CD4-positive, alpha-beta T cell treated with Interferon alpha-2 for 1 hour (primary cell): ENCODE results near the gene SLC6A18.
"Not testable (repeated sequence)": the region's sequence is repeated elsewhere in the genome, so short reads cannot be mapped to it uniquely, and the experiment has no call there.

Experiments
- DNase-seq, 2 donors: peaks; one replicate each; pipeline ENCODE4 v3.0.0-alpha.2; 2020 to 2022

Gene SLC6A18

GRCh38 chr5:1216918-1217295 is 8.3 kb upstream of the SLC6A18 start:
- no peak for DNase-seq

GRCh38 chr5:1217596-1218206 is 7.5 kb upstream of the SLC6A18 start:
- DNase-seq: no peak

- no peak for DNase-seq
Observed at GRCh38 chr5:1218351-1219080, 6.7 kb upstream of the SLC6A18 start.

DNA sequence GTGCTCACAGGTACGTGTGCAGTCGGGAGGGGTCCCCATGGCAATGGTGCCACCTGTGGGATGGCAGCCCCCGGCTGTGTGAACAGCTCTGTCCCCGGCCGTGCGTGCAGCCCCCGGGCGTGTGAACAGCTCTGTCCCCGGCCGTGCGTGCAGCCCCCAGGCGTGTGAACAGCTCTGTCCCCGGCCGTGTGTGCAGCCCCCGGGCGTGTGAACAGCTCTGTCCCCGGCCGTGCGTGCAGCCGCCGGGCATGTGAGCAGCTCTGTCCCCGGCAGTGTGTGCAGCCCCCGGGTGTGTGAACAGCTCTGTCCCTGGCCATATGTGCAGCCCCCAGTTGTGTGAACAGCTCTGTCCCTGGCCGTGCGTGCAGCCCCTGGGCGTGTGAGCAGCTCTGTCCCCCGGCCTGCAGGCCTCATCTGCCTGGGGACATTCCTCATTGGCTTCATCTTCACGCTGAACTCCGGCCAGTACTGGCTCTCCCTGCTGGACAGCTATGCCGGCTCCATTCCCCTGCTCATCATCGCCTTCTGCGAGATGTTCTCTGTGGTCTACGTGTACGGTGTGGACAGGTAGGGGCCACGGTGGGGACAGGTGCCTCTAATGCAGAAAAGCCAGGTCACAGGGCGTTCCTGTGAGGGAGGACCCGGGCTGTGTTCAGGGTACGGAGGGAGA is 5.9 kb upstream of the SLC6A18 start:
- no peak for DNase-seq

GRCh38 chr5:1219768-1220100 is 5.4 kb upstream of the SLC6A18 start:
- no peak for DNase-seq

DNA sequence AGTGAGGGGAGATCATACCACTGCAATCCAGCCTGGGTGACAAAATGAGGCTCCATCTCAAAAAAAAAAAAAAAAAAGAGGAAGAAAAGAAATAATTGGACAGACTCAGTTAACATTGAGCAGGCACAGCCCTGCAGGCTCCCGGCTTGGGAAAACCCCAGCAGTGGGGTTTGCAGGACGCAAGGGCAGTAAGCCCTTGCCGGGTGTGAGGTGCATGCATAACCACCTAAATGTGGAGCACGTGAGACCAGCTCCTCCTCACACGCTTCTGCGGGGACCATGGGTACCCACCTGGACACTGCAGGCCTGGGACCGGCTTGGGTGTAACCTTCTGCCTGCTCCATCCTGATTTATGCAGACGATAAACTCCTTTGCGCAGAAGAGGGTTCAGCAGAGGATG is 4.8 kb upstream of the SLC6A18 start:
- DNase-seq: no peak

- no peak for DNase-seq
Observed at GRCh38 chr5:1220831-1221230, 4.3 kb upstream of the SLC6A18 start.

DNA sequence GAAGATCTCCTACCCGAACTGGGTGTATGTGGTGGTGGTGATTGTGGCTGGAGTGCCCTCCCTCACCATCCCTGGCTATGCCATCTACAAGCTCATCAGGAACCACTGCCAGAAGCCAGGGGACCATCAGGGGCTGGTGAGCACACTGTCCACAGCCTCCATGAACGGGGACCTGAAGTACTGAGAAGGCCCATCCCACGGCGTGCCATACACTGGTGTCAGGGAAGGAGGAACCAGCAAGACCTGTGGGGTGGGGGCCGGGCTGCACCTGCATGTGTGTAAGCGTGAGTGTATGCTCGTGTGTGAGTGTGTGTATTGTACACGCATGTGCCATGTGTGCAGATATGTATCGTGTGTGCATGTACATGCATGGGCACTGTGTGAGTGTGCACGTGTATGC is 3.5 kb upstream of the SLC6A18 start:
- DNase-seq: no peak

DNA sequence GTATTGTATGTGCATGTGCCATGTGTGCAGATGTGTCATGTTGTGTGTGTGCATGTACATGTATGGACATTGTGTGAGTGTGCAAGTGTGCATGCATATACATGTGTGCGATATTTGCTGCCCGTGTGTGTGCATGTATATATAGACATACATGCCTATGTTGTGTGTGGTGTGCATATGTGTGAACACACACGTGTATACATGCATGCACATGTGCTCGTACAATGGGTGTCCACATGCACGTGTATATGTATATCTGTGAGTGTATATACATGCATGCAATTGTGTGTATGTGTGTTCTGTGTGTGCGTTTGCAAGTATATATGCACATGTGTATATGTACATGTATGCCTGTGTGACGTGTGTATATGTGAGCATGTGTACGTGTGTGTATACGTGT is 3.0 kb upstream of the SLC6A18 start:
- DNase-seq: no peak

- DNase-seq: no peak
Observed at GRCh38 chr5:1222621-1223277, 2.4 kb upstream of the SLC6A18 start.

DNA sequence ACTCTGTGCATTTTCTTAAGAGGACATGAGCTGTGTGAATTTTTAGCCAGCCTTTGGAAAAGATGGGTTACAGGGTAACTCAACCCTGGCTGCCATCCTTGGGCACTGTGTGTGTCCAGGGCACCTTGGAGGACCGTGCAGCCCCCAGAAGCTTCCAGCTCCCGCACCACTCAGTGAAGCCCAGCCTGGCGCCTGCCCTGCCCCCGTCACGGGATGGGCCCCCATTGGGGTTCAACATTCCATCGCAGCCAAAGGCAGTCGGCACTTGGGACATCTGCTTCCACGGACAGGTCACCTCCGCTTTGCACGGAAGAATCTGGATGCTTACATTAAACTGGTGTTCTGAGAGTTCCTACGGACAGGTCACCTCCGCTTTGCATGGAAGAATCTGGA is 1.9 kb upstream of the SLC6A18 start:
- DNase-seq: no peak

GRCh38 chr5:1224631-1225030 is 550 bp upstream of the SLC6A18 start:
- DNase-seq: no peak

DNA sequence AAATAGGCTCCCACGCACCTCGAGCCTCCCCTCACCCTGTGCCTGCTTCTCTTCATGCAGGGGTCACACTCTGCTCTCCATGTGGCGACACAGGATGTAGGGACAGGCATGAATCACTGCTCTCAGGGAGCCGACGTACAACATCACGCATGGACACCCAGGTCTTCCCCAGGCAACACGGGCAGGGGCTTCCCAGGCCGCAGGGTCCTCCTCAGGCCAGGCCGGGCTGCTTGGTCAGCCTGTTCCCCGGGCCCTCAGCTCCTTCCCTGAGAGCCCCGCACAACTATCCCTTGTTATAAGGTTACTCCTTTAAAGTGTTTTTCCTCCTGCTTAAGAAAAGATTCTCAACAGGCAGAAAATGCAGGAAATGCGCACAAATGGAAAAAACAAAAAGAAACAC is 1.1 kb downstream of the SLC6A18 start:
- no peak for DNase-seq

GRCh38 chr5:1226839-1227581 is 1.8 kb downstream of the SLC6A18 start:
- DNase-seq: no peak

DNA sequence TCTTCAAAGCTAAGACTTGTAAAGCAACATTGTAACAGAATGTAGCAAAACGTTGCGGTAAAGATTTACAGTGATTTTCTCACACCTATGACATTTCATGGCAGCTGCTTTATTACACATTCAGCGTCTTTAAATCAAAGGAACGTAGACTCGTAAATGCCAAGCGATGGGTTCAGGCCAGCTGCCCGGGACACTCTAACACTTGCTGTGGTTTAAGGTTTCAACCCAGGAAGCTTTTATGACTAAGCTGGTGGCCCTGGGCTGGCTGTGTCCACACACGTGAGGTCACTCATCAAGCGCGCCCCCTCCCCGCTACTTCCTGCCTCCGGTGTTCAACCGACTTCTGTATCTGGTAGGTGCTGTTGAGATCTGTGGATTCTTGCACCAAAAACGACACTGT is 2.5 kb downstream of the SLC6A18 start:
- DNase-seq: no peak

DNA sequence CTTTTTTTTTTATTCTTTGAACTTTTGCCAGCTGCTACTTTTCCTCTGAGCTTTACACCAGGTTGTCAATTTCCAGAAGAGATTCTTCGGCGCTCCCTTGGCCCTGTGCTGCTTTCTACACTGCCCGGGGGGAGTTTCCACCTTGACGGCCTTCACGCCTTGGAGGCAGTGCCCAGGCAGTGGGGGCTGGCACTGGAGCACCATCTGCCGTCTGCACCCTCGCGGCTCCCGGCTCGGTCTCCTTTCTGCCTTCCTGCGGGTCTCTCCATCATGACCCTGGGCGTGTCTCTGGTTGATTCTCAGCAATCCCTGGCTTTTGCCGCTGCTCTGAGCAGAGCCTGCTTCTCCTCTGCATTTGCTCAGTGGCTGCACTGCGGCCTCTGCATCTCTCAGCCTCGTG is 2.9 kb downstream of the SLC6A18 start:
- DNase-seq: no peak

- not testable (repeated sequence) for DNase-seq
Observed at GRCh38 chr5:1229023-1229422, 3.8 kb downstream of the SLC6A18 start.

- DNase-seq: no peak
Observed at GRCh38 chr5:1229822-1230221, 4.6 kb downstream of the SLC6A18 start.

DNA sequence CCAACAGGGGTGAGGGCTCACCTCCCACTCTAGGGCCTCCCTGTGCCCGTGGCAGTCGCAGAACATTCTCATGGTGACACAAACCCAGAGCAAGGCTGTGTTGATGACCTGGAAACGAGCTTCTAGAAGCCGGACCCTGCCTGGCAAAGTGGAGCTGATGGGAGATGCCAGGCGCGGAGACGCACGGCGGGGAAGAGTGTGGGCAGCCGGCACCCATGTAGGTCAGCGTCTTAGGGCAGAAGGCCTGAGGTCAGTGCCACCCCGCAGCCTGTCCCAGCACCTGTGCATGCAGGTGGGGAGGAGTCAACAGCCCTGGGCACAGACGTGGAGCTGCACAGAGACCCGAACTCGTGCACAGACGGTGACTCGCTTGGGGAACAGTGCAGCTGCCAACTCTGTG is 5.4 kb downstream of the SLC6A18 start:
- DNase-seq: no peak

- DNase-seq: no peak
Observed at GRCh38 chr5:1231354-1231905, 6.2 kb downstream of the SLC6A18 start.

DNA sequence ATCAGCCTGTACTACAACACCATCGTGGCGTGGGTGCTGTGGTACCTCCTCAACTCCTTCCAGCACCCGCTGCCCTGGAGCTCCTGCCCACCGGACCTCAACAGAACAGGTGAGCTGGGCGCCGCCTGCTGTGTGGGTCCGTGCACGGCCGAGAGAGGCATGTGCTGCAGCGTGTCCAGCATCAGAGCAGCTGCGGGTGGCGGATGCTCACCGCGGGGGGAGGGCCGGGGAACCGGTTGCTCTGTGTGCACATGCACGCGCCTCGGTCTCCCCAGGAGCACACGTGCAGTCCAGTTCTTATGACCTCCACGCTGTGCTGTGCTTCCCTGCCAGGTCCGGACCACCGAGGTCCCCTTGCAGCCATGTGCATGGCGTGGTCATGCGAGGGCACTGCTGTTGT is 7.6 kb downstream of the SLC6A18 start:
- no peak for DNase-seq

- no peak for DNase-seq
Observed at GRCh38 chr5:1235379-1235778, 10.2 kb downstream of the SLC6A18 start.

DNA sequence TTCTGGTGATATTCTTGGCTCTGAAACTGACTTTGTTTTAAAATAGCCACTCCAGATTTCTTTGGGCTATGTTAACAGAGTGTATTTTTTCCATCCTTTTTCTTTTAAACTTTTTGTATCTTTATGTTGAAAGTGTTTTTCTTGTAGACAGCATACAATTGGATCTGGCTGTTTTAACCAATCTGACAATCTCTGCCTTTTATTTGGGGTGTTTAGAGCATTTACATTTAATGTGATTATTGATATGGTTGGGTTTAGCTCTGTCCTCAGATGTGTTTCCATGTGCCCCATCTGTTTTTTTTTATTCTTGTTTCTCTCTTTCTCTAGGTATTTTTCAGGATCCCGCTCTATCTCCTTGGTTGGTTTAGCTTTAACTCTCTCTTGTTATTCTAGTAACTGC is 10.7 kb downstream of the SLC6A18 start:
- no peak for DNase-seq
